ENCODE measurements around the gene TEX53.

- no peak for TF ChIP-seq CTCF (IDR thresholded peaks at IDR 0.05)
- TF ChIP-seq FOXJ3 (CRISPR knock-in tag; IDR thresholded peaks at IDR 0.05; ENCODE audit: borderline replicate concordance) = no peak
- no peak for TF ChIP-seq ATF3 (CRISPR knock-in tag; conservative IDR thresholded peaks at IDR 0.05)
- no peak for TF ChIP-seq PREB (CRISPR knock-in tag; IDR thresholded peaks at IDR 0.05; ENCODE audit: borderline replicate concordance)
- TF ChIP-seq ATF1 (CRISPR knock-in tag; IDR thresholded peaks at IDR 0.05) = no peak
- no peak for TF ChIP-seq E2F1 (CRISPR knock-in tag; IDR thresholded peaks at IDR 0.05)
- TF ChIP-seq IRF2 (CRISPR knock-in tag; IDR thresholded peaks at IDR 0.05; ENCODE audit: borderline replicate concordance, low read depth) = no peak
- no peak for TF ChIP-seq TP53 (CRISPR knock-in tag; IDR thresholded peaks at IDR 0.05)
- TF ChIP-seq ZNF263 (CRISPR knock-in tag; IDR thresholded peaks at IDR 0.05; ENCODE audit: low read depth) = no peak
- no peak for TF ChIP-seq PRRX2 (CRISPR knock-in tag; IDR thresholded peaks at IDR 0.05)
- no peak for TF ChIP-seq SP1 (CRISPR knock-in tag; conservative IDR thresholded peaks at IDR 0.05)
- TF ChIP-seq ZNF425 (CRISPR knock-in tag; conservative IDR thresholded peaks at IDR 0.05) = no peak
- TF ChIP-seq CREB1 (CRISPR knock-in tag; IDR thresholded peaks at IDR 0.05) = no peak
- TF ChIP-seq MAX (CRISPR knock-in tag; IDR thresholded peaks at IDR 0.05) = no peak
These were observed 31.5 kb upstream of the TEX53 start for GRCh38 chr9:114688909-114689610.

Measured in WTC11 (cell line).